ENCODE data around the gene CRTC1.

CRTC1 gene

DNA sequence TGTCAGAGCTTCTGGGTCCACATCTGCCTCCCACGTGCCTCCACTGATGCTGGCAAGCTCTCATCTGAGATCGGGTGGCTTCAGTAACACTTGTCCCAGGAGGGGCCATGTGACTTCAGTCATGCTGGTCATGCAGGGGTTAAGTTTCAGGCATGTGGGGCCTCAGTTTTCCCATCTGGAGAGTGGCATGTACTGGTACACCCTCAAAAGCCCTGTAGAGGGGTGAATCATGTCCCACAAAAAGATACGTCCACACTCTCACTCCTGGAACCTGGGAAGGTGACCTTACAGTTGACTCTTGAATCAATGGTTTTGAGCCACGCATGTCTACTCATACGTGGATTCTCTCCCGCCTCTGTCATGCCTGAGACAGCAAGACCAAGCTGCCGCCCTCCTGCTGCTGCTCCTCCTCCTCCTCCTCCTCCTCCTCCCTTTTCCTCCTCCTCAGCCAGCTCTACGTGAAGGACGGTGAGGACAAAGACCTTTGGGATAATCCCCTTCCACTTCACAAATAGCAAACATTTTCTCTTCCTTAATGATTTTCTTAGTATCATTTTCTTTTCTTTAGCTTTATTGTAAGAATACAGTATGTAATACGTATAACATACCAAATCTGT lies 54.0 kb downstream of the CRTC1 start:
- TF ChIP-seq, protein P1, sequence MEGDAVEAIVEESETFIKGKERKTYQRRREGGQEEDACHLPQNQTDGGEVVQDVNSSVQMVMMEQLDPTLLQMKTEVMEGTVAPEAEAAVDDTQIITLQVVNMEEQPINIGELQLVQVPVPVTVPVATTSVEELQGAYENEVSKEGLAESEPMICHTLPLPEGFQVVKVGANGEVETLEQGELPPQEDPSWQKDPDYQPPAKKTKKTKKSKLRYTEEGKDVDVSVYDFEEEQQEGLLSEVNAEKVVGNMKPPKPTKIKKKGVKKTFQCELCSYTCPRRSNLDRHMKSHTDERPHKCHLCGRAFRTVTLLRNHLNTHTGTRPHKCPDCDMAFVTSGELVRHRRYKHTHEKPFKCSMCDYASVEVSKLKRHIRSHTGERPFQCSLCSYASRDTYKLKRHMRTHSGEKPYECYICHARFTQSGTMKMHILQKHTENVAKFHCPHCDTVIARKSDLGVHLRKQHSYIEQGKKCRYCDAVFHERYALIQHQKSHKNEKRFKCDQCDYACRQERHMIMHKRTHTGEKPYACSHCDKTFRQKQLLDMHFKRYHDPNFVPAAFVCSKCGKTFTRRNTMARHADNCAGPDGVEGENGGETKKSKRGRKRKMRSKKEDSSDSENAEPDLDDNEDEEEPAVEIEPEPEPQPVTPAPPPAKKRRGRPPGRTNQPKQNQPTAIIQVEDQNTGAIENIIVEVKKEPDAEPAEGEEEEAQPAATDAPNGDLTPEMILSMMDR (IDR thresholded peaks at IDR 0.05; ENCODE audit: borderline replicate concordance, insufficient read depth, low read depth, low read length), result no peak
- no peak overlapping the region for H3K4me3 ChIP-seq (ENCODE audit: low read depth, low read length)

DNA sequence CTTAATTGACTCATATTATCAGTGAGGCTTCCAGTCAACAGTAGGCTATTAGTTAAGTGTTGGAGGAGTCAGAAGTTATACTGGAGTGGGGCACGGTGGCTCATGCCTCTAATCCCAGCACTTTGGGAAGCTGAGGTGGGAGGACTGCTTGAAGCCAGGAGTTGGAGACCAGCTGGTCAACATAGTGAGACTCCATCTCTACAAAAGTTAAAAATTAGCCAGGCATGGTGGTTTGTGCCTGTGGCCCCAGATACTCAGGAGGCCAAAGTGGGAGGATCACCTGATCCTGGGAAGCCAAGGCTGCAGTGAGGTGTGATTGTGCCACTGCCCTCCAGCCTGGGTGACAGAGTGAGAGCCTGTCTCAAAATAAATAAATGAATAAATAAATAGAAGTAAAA lies 54.5 kb downstream of the CRTC1 start:
- no peak overlapping the region for H3K4me3 ChIP-seq (ENCODE audit: low read depth, low read length)
- TF ChIP-seq, protein P1 (IDR thresholded peaks at IDR 0.05; ENCODE audit: borderline replicate concordance, insufficient read depth, low read depth, low read length), result no peak

DNA sequence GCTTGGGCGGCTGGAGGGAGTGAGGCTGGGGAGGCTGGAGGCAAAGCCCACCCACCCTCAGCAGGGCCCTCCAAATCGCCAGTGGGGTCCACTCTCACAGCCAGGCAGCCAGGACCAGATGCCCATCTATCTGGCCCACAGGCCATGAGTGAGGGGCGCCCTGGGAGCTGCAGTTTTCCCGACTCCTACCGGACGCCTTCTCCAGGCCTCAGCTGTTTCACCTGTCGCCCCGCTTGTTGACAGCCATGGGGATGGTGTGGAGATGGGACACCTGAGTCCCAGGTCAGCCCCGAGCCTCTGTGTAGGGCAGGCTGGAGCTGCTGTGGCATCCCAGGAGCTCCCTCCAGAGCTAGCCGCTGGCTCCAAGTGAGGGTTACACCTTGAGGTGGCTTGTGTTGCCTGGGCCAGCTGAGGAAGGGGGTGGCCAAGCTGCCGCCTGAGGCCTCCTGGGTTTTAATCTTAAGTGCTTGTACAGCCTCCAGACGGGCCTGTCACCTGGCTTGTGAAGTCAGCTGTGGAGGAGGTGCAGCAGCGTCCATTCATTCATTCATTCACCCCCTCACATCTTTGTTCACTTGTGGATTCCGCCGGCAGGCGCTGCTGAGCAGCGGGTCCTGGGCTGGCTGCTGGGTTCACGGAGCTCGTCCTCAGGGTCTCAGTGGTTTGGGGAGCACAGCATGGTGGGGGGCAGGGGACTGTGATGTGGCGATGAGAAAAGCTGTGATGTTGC lies 55.6 kb downstream of the CRTC1 start:
- no peak overlapping the region for H3K4me3 ChIP-seq (ENCODE audit: low read depth, low read length)
- TF ChIP-seq, protein P1 (IDR thresholded peaks at IDR 0.05; ENCODE audit: borderline replicate concordance, insufficient read depth, low read depth, low read length), result no peak

DNA sequence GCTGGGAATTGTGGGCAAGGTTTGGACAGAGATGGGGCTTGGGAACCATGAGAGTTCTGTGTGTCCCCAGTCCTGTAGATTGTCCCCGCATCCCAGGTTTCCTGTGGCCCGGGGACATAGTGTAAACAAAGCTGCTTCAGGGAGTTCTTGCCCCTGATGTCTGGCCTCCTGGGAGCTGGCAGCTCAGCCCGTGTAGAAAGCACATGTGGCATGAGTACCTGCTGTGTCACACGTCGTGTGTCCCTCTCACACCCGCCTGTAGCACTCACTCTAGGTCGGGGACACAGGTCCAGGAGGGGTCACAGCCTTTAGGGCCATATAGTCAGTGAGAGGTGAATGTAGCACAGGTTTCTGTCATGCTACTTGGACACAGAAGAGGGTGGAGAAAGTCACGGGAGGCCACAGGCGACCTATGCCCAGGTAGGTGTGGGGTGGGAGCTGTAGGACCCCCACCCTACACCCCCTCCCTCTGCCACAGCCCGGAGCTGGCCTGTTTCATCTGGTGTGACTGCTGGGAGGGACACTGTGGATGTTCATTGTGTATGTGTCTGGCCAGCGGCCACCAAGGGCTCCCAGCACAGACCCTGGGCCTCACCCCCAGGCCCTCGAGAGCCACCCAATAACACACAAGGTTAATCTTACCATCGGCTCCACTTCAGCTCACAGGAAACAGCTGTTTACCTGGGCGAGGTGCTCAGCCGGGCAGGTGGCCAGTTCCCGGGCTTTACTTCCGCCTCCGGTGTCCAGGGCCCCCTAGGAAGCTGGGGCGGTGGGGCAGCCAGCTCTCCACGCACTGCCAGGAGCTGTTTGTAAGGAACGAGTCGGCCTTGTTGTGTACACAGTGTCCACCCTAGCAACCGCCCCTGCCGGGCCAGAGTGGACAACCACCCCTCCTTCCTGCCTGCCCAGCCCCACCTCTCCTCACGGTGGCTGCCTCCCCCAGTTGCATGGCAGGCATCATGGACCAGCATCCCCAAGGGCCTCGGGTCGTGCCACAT lies 57.9 kb downstream of the CRTC1 start:
- H3K4me3 ChIP-seq (ENCODE audit: low read depth, low read length), result no peak overlapping the region
- TF ChIP-seq, protein P1 (IDR thresholded peaks at IDR 0.05; ENCODE audit: borderline replicate concordance, insufficient read depth, low read depth, low read length), result no peak

- no peak overlapping the region for H3K4me3 ChIP-seq (ENCODE audit: low read depth, low read length)
Observed at GRCh38 chr19:18742324-18742723, 58.8 kb downstream of the CRTC1 start.

More at GRCh38 chr19:18742324-18742723, 58.8 kb downstream of the CRTC1 start:
- TF ChIP-seq, protein P1 (IDR thresholded peaks at IDR 0.05; ENCODE audit: borderline replicate concordance, insufficient read depth, low read depth, low read length), result no peak
